GM19023 (cell line): Measurements from ENCODE around the gene SLMAP.

ENCODE experiments used
- ATAC-seq: cut with Tn5 transposase; IDR thresholded peaks from one replicate; pipeline ENCODE4 v1.9.1; 2021; ENCODE audit warnings: mild to moderate bottlenecking, moderate library complexity; ENCODE audit not compliant: unreplicated experiment

SLMAP gene

DNA sequence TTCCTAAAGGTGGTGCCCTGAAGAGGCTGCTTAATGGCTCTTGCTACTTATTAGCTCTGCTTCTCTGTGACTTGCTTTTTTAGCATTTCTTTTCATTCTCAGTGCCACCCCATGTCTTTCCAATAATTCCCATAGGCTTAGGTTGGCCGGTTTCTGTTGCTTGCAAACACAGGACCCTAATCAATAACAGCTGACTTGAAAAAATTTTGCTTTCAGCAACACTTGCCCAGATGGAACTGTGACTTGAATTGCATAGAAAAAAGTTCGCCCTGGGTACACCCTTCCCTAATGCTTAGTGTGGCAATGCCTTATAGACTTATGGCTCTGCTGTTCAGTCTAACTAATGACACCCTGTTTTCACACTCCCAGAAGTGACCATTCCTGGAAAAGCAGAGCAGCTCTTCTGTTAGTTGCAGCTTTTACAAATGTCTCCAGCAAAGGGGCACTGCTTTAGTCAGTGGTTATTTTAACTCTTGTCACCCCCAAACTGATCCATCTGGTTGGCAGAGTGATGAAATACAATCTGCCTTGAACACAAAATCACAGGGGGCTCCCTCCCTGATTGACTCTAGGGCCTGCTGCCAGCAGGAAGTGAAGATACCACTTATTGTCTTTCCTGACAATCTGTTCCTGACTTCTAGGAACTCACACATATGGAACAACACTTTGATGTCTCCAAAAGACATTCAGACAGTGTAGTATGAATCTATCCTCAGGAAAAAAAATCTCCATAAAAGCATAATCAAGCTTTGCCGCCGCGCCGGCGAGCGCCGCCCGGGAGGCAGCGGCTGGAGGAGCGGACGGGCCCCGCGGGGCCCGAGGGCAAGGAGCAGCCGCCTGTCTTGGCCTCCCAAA lies 9.7 kb upstream of the SLMAP start:
- ATAC-seq, result no peak

DNA sequence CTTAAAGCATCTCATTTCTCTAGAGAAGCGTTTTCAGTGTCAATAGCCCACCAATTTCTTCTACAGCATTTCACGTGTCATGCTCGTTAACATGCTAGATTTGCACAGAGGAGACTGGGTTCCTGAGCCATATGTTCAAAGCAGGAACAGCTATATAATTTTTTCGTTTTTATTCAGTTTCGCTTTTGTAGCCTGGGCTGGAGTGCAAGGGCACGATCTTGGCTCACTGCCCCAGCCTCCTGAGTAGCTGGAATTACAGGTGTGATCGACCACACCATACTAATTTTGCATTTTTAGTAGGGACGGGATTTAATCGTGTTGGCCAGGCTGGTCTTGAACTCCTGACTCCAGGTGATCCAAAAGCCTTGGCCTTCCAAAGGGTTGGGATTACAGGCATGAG lies 6.6 kb upstream of the SLMAP start:
- ATAC-seq, result no peak

DNA sequence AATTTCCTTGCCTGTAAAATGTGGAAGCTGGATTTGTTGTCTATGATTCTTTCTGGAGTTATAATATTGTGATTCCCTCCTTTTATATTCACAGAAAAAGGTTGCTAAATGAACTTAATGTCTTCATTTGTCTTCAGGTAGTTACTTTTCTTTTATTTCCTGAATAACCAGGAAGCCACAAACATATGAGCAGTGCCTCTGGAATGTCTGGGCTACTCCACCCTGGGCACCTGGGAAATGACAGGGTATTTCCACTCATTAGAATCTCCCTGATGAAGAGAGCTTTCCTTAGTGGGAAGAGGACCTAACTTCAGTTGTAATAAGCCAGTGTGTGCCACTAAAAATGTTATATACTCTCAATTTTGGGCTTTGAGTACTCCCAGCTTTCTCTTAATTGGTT lies 3.8 kb upstream of the SLMAP start:
- ATAC-seq, result no peak

DNA sequence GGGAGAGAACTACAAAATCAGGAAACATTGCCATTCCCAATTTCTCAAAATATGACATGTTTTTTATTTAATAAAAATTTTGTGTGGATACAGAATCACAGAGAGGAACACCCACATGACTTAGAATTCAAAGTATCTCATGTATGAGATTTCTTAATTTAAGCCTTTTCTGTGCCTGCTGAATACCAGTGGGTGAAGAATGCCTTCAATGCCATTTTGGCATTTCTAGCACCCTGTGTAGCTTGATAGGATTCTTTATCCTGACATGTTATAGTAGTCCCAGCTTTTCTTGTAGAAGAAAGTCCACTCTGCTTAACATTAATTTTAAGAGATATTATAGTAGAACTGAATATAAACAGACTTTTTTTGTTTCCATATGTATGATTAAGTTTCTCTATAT lies 3.1 kb upstream of the SLMAP start:
- no peak for ATAC-seq

DNA sequence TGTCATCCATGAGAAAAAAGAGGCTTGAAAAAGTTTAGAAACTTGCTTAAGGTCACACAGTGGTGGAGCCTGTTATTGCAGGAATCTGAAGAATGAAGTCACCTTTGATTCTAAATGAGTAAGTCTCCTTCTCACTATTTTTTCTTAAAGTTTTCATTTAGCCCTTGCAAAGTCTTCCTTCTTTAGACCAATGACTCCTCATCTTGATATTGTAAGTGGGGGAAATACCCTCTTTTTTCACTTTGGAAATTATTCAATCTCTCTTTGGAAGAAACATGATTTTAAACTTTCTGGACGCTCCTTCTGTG lies 787 bp upstream of the SLMAP start:
- ATAC-seq, result no peak

DNA sequence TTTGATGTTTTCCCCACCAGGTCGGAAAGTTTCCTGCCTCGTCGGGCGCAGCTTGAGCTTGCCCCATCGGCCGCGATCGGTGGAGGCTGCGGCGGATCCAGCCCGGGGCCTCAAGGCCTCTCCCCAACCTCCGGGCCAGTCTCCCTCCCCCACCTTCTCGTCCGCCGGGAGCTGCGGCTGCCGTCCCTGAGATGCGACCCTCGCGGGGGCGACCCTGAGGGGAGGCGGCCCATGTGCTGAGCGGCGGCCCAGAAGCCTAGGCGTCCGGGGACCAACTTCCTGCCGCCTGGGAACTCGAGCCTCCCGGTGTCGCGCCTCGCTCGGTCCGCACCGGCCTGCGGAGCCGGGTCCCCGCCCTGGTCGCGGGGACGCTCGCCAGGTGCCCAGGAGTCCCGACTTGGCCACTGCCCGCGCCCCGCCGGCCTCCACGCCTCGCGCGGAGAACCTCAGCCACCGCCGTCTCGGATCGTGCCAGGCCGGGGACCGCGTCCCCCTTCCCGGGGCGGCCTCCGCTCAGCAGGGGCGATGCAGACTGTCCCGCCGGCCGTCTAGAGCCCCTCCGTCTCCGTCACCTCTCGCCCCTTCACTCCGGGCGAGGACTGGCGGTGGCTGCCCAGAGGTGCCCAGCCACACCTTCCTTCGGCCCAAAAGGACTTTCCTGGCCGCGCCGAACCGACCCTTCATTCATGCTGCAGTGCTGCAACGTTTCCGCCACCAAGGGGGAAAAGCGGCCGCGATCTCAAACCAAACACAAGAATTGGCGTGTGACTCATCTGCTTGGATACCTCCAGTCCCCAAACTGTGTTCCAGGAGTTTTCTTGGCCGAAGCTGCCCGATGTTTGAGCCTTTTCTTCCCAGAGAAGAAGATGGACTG lies 656 bp downstream of the SLMAP start:
- ATAC-seq, result peak; percentile 18

DNA sequence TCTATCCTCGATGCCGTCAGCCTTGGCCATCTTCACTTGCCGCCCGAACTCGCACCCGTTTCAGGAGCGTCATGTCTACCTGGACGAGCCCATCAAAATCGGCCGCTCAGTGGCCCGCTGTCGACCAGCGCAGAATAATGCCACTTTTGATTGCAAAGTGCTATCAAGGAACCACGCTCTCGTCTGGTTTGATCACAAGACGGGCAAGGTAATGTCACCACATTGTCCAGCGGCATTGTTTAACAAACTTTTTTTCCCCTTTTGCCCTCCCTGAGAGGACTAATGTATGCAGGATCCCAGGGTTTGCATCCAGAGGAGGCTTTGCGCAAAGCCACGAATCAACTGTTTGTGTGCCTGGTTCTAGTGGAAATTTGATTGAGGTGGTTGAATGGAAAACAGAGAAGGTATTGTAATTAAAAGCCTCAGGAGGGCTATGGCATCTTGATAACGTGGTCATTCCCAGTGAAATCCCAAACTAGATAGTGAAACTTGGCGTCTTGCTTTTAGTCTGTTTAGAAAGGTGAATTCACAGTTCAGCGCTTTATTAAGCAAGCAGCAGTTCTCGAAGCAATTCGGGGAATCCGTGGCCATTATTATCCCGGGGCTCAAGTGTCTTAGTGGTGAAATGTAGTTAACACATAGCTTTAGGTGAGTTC lies 1.7 kb downstream of the SLMAP start:
- no peak for ATAC-seq

DNA sequence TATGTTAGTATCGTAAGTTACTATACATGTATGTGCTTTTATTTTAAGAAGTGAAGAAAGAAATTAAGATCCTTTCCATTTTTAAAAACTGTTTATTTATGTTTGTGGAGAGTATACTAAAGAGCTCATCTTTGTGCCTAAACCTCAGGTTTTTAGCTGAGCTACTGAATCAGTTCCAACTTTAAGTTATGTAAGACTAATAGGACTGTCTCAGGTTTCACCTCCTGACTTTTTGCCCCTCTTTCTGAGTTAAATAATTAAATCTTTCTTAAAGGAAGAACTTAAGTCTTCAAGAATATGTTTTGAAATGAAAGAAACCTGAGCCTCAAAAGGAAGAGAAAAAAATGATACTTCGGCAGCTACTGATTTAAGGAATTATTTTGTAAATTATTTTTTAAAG lies 2.6 kb downstream of the SLMAP start:
- no peak for ATAC-seq

DNA sequence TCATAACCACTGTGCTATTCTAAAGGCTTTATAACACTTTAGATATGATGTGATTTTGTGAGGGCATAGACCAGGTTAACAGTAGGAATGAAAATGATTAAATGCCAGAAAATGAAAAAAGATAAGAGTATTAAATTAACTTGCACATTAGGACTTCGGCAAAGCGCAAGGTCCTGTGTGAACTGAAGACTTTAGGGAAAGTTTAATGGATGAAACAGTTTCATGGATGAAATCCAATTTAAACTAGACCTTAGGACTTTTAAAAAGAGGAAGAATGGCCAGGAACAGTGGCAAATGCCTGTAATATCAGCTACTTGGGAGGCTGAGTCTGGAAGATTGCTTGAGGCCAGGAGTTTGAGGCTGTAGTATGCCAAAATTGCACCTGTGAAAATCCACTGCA lies 8.7 kb downstream of the SLMAP start:
- ATAC-seq, result no peak

DNA sequence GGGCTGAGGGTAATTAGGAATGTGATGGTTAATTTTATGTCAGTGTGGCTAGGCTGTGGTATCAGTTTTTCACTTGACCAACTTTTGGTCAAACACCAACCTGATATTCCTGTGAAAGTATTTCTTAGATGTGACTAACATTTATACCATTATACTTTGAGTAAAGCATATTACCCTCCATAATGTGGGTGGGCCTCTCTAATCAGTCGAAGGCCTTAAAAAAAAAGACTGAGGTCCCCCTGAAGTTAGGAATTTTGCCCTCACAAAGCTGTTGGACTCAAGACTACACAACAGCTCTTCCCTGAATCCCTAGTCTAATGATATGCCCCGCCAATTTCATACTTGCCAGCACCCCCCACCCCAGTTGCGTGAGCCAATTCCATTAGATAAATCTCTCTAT lies 12.5 kb downstream of the SLMAP start:
- ATAC-seq, result no peak

DNA sequence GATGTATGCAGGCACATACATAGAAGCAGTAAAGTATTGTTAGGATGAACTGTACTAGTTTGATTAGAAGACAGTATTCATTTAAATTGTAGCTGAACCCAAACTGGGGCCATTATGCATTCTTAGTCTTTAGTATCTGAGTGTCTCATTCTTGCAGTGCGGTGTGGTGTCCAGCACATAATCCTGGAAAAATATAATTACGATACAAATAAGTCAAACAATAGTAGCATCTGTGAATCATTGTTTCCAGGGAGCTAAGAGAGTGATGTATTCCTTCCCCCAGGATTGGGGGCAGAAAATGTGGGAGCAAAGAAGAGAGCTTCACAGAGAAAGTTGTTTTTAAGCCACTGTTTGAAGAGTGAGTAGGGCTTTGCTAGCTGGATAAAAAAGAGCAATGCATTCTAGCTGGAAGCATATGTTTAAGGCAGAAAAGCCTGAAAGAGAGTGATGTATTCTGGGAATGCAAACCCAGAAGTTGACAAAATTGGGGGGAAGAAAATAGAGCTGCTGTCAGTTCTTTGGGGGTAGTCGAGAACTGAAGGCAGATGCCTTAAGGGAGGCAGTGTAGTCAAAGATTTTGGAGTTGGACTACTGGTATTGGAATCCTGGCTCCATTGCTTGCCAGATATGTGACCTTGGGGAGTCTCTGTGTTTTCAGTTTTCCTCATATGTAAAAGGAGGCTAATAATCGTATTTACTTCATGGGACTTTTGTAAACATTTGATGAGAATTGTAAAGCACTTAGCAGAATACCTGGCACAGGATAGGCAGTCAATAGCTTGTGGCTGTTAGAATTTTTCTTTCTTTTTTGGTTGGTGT lies 14.1 kb downstream of the SLMAP start:
- ATAC-seq, result no peak

DNA sequence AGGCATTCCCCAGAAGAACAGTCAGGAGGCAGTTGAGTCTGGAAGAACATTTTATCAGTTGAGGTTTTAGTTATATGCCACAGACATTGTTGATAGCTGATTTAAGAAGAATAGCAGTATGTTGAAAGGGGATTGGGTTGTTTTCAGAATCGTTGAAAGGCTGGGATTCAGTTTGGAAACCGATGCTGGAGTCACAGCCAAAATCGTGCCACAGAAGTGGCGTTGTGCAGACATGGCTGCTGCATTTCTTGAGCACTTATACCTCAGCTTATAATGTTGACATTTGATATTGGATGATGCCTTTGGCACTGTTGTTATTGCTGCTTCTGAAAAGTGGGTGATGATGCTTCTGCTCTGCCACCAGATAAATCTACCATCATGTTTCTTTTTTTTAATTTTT lies 16.1 kb downstream of the SLMAP start:
- no peak for ATAC-seq

DNA sequence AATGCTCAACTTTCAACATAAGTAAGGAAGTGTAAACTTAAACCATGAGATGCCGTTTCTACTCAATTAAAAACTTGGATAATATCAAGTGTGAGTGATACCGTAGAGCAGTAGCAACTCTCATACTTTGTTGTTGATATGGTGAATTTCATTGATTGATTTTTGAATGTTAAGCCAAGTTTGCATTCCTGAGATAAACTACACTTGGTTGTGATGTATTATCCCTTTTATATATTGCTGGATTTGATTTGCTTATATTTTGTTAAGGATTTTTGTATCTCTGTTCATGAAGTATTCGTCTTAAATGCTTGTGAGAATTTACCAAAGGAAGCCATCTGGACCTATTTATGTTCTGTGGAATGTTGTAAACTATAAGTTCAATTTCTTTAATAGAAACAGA lies 21.7 kb downstream of the SLMAP start:
- no peak for ATAC-seq

DNA sequence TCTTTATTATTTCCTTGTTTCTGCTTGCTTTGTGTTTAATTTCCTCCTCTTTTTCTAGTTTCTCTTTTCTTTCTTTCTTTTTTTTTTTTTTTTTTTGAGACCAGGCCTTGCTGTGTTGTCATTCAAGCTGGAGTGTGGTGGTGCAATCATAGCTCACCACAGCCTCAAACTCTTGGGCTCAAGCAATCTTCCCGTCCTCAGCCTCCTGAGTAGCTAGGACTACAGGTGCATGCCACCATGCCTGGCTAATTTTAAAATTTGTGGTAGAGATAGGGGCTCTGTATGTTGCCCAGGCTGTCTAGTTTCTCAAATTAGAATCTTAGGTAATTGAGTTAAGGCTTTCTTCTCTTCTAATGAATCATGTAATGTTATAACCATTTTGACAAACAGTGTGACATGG lies 22.4 kb downstream of the SLMAP start:
- ATAC-seq, result no peak

DNA sequence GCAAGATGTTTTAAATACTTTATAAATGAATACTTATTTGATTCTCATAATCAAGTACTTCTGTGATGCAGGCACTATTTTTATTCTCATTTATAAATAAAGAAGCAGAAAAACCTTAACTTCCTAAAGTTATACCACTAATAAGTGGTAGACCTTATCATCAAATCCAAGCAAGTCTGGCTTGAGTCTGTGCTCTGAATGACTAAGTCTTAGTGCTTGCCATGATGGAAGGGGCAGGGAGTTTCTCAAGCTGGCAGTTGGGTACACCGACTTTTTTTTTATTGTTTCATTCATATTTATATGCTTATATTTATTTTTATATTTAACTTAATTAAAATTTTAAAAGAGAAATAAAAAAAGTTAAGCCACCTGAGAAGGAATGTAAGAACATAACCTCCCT lies 23.6 kb downstream of the SLMAP start:
- no peak for ATAC-seq

DNA sequence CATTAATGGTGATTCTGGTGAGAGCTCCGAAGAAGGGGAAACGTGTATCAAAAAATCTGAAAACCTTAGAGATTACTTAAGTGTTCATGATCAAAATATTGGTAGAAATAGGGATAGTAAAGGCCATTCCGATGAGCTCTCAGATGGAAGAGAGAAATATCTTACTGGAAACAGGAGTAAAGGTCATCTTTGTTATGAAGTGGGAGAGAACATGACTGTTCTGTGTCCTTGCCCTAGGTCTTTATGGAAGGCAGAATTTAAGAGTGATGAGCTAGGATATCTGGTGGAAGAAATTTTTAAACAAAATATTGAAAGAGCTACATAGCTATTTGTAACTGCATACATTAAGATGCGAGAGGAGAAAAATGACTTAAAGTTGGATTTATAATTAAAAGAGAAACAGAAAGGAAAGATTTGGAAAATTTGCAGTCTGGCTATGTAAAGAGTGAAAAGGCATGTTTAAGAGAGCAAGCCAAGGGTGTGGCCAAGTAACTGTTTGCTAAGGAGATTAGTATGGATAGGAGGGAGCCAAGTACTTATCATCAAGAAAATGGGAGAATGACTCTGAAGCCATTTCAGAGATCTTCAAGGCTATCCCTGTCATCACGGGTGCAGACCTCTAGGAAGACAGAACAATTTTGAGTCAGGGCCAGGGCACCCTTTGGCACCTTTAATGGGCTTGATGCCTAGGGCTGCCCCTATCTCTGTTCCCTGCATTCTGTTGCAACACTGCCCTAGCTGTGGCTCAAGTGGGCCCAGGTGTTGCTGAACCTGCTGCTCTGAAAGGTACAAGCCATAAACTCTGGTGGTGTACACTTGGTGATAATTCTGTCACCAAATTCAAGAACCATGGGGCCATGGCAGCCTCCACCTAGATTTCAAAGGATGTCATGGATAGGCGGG lies 27.3 kb downstream of the SLMAP start:
- ATAC-seq, result no peak

DNA sequence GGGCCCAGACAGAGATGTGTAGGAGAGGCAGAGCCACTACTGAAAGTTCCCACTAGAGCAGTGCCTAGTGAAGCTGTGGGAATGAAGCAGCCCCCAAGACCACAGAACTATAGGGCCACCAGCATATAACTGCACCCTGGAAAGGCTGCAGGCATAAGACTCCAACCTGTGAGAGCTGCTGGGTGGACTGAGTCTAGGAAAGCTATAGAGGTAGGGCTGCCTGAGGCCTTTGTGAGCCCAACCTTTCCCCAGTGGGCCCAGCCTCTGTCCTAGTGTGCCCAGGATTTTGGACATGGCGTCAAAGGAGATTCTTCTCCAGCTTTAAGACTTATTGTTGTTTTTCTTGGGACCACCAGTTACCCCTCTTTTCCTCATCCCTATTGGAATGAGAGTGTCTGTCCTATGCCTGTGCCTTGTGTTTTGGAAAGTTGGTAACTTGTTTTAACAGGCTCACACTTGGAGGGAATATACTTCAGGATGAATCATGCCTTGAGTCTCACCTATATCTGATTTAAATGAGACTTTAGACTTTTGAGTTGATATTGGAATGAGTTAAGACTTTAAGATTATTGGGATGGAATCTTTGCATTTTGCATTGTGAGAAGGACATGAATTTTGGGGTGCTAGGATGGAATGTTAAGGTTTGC lies 28.1 kb downstream of the SLMAP start:
- no peak for ATAC-seq

DNA sequence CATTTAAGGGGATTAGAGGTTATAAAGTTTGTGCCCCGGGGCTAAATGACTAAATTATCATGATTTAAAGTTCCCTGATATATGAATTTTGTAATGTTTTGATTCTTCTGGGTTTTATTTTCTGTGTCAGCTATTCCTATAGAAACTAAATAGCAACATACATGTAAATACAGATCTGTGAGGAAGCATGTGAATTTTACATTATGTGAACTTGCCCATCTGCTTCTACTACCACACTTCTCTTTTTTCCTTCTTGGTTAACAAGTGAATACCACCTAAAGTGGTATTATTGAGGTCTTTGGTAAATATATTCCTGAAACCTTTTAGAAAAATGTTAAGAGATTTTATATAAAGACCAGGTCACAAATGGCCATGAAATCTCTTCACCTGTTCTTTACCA lies 29.3 kb downstream of the SLMAP start:
- ATAC-seq, result no peak

DNA sequence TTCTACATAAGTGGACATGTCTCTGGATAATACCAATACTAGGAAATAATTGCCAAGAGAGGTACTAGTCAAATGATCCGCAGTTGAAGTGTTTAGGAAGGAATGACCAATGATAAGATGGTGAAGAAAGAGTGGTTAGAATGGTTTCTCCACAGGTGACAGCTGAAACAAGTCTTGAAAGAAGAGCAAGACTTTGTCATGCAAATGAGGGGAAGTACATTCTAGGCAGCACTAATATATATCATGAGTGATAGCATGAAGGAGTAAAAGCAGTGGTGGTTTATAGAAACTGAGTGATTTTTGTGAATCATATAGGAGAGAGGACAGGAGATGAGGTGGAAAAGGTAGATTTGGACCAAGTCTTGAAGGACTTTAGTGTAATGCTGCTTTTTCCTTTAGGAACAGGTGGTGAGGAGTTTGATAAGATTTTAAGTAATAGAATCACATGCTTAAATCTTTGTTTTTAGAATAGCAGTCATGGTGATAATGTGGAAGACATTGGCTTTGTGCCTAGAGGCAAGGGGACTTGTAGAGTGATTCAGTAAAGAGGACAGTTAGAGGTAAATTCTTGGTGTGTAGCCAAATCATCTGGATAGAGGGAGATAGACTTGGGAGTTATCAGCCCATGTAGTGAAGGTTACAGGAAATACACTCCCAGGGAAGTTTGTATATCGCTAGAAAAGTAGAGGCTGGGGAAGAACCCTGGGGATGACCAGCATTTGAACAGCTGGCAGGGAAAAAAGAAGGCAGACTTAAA lies 31.9 kb downstream of the SLMAP start:
- ATAC-seq, result peak; percentile 94
